K562 (cell line): Measurements from ENCODE around the gene INMT. TPM values are rescaled to one million over a fixed set of nuclear protein-coding genes. Genes with fewer than 3 reads are reported as not detected.

ENCODE experiments used
- BDP1 ChIP-seq: IDR thresholded peaks from 3 replicates; pipeline ENCODE4 v1.6.1; 2011; ENCODE audit not compliant: insufficient read length, insufficient read depth
- BRF1 ChIP-seq: IDR thresholded peaks from 3 replicates; pipeline ENCODE4 v1.6.1; 2011; ENCODE audit warnings: borderline replicate concordance, mild to moderate bottlenecking; ENCODE audit not compliant: insufficient read length; ENCODE audit errors: extremely low read depth
- CBFB ChIP-seq: sonication (generic); formaldehyde crosslinking; IDR thresholded peaks from 2 replicates; pipeline ENCODE4 v1.4.0; 2020; ENCODE audit warnings: mild to moderate bottlenecking, missing genetic modification reagents
- CCAR2 ChIP-seq: fragments of 200-400 bp; formaldehyde crosslinking; IDR thresholded peaks from 2 replicates; pipeline ENCODE4 v1.6.1; 2017; ENCODE audit warnings: mild to moderate bottlenecking, low read depth, low read length
- CREM ChIP-seq: IDR thresholded peaks from 2 replicates; pipeline ENCODE4 v1.6.1; 2014; ENCODE audit warnings: antibody characterized with exemption, low read depth
- CUX1 ChIP-seq: fragments of 200-800 bp; sonication (Bioruptor generic); IDR thresholded peaks from 2 replicates; pipeline ENCODE4 v1.6.1; 2016; ENCODE audit warnings: missing genetic modification characterization, missing compliant biosample characterization
- EGR1 ChIP-seq: fragments of 450-650 bp; conservative IDR thresholded peaks from 2 replicates; pipeline ENCODE4 v1.6.1; 2017; ENCODE audit warnings: mild to moderate bottlenecking
- HEY1 ChIP-seq: fragments of 250-450 bp; sonication (Bioruptor Pico); IDR thresholded peaks from 2 replicates; pipeline ENCODE4 v1.5.0; 2020; ENCODE audit warnings: mild to moderate bottlenecking, moderate library complexity, borderline replicate concordance
- HOMEZ ChIP-seq: fragments of 250-450 bp; sonication (Bioruptor Pico); IDR thresholded peaks from 2 replicates; pipeline ENCODE4 v1.4.0; 2020; ENCODE audit warnings: mild to moderate bottlenecking, moderate library complexity
- KDM5B ChIP-seq: fragments of 200-600 bp; sonication (generic); IDR thresholded peaks from 2 replicates; pipeline ENCODE4 v1.6.1; 2012; ENCODE audit warnings: low read depth, mild to moderate bottlenecking, moderate library complexity, low read length, control low read depth, inconsistent platforms; ENCODE audit not compliant: insufficient replicate concordance
- MLLT1 ChIP-seq, 2 experiments: fragments of 450-650 bp; IDR thresholded peaks; 2 replicates each; pipeline ENCODE4 v1.6.1; 2016
- NCOA6 ChIP-seq: fragments of 450-650 bp; IDR thresholded peaks from 2 replicates; pipeline ENCODE4 v1.6.1; 2017; ENCODE audit warnings: mild to moderate bottlenecking
- NEUROD1 ChIP-seq: fragments of 150-350 bp; IDR thresholded peaks from 2 replicates; pipeline ENCODE4 v1.6.1; 2014; ENCODE audit warnings: borderline replicate concordance, low read length, low read depth; ENCODE audit not compliant: partially characterized antibody
- NR2C1 ChIP-seq, 2 experiments: fragments of 450-650 bp; IDR thresholded peaks; 2 replicates each; pipeline ENCODE4 v1.6.1; 2017; ENCODE audit warnings: mild to moderate bottlenecking in 2 of 2, antibody characterized with exemption in 1 of 2, inconsistent platforms in 1 of 2, missing compliant biosample characterization in 1 of 2, missing genetic modification characterization in 1 of 2
- PPARD ChIP-seq: fragments of 250-450 bp; sonication (Bioruptor Pico); IDR thresholded peaks from 2 replicates; pipeline ENCODE4 v1.8.0; 2022; ENCODE audit warnings: inconsistent platforms, mild to moderate bottlenecking, moderate library complexity
- SMARCA4 ChIP-seq: fragments of 450-650 bp; IDR thresholded peaks from 2 replicates; pipeline ENCODE4 v1.6.1; 2016
- THRAP3 ChIP-seq: fragments of 450-650 bp; IDR thresholded peaks from 2 replicates; pipeline ENCODE4 v1.6.1; 2016; ENCODE audit warnings: mild to moderate bottlenecking, inconsistent platforms, borderline replicate concordance
- XRCC5 ChIP-seq: fragments of 200-400 bp; formaldehyde crosslinking; IDR thresholded peaks from 2 replicates; pipeline ENCODE4 v1.6.1; 2017; ENCODE audit warnings: low read depth, mild to moderate bottlenecking, low read length
- ZKSCAN3 ChIP-seq: fragments of 250-450 bp; sonication (Bioruptor Pico); IDR thresholded peaks from 2 replicates; pipeline ENCODE4 v1.4.0; 2020
- ZNF778 ChIP-seq: fragments of 450-650 bp; formaldehyde crosslinking; IDR thresholded peaks from 2 replicates; pipeline ENCODE4 v1.4.0; 2020; ENCODE audit warnings: mild to moderate bottlenecking, moderate library complexity
- polyA plus RNA-seq, 8 experiments: library from polyadenylated mRNA; depleted of rRNA in 4 of 8; stranded (reverse) in 5 of 8; unstranded in 3 of 8; fragments of >200 nt; fragmentation: Nextera tagmentation in 2 of 8; fragmentation: Illumina TruSeq in 1 of 8; extraction: Ambion mirVana in 2 of 8; extraction: Trizol in 1 of 8; gene quantifications; 2 replicates each; pipeline versions ENCODE4 v1.2.1 to v1.2.3, GENCODE V29; 2011 to 2014; ENCODE audit warnings: inconsistent platforms in 1 of 8, missing spikeins in 1 of 8
- total RNA-seq, 7 experiments: library from RNA; depleted of rRNA in 6 of 7; stranded (reverse); fragments of >200 nt in 6 of 7; fragmentation: Illumina TruSeq in 2 of 7; extraction: Trizol in 2 of 7; gene quantifications; 2 replicates each; pipeline versions ENCODE4 v1.2.1 to v1.2.3, GENCODE V29; 2011 to 2021; ENCODE audit warnings: low replicate concordance in 1 of 7

INMT gene
- total and polyA plus RNA-seq, 9 of the 15 experiments (the other 6 are each of a cell fraction or from before 2014, with no cell fraction given), result 0.04 to 0.27 TPM; not detected in 7

- TF ChIP-seq HOMEZ (CRISPR knock-in tag) (no peak), SMARCA4 (peak; percentile 100), NCOA6 (0 out of 2 replicates have a peak, but pooled peaks have one; percentile 57), BRF1 (no peak), THRAP3 (no peak), NR2C1 (IDR thresholded peaks at IDR 0.05) (peak; percentile 76), NR2C1 (tag; IDR thresholded peaks at IDR 0.05) (peak; percentile 80), XRCC5 (peak; percentile 72; the same call in 1 of the 2 replicates), KDM5B (no peak), CBFB (CRISPR knock-in tag) (no peak), NEUROD1 (peak; percentile 61), ZNF778 (CRISPR knock-in tag) (no peak), PPARD (CRISPR knock-in tag) (no peak), CREM (peak; percentile 84), MLLT1 (IDR thresholded peaks at IDR 0.05) (0 out of 4 replicates have a peak, but pooled peaks of 1 of the 2 experiments have one; percentile 34), ZKSCAN3 (CRISPR knock-in tag) (no peak), CUX1 (CRISPR knock-in tag) (no peak), BDP1 (no peak), EGR1 (peak; percentile 87), HEY1 (peak; percentile 88; the same call in 1 of the 2 replicates), CCAR2 (no peak)
Observed at GRCh38 chr7:30761214-30762156, 9.6 kb downstream of the INMT start (continued).
